Measurements from ENCODE around the gene RANBP3.
"Not testable (repeated sequence)": the region's sequence is repeated elsewhere in the genome, so short reads cannot be mapped to it uniquely, and the experiment has no call there.

RANBP3 gene

GRCh38 chr19:5877882-5878281, 100.1 kb downstream of the RANBP3 start:
- DNase-seq = no peak

- DNase-seq = no peak
Observed at GRCh38 chr19:5877427-5877826, 100.5 kb downstream of the RANBP3 start.

GRCh38 chr19:5874496-5874895, 103.4 kb downstream of the RANBP3 start:
- not testable (repeated sequence) for DNase-seq

- no peak for DNase-seq
Observed at GRCh38 chr19:5873617-5874199, 104.2 kb downstream of the RANBP3 start.

- no peak for DNase-seq
Observed at GRCh38 chr19:5870986-5871394, 107.0 kb downstream of the RANBP3 start.

GRCh38 chr19:5867201-5868136, 110.5 kb downstream of the RANBP3 start:
- DNase-seq = no peak

Measured in activated CD4-positive, alpha-beta T cell treated with anti-CD3 and anti-CD28 coated beads, Interleukin-2, amount 50 U/mL, for 1 hour (primary cell).